DOHH2 (cell line): Measurements from ENCODE around the gene HERC4.

Source experiments
- CTCF ChIP-seq: fragments of 200-600 bp; sonication (generic); IDR thresholded peaks from one replicate; pipeline ENCODE4 v1.5.1; 2014; ENCODE audit warnings: antibody characterized with exemption, mild to moderate bottlenecking, low read depth, low read length; ENCODE audit not compliant: poor library complexity, severe bottlenecking
- EZH2phosphoT487 ChIP-seq: fragments of 200-600 bp; sonication (generic); IDR thresholded peaks from 2 replicates; pipeline ENCODE4 v1.6.1; 2017; ENCODE audit warnings: borderline replicate concordance, mild to moderate bottlenecking, antibody characterized with exemption, low read length, moderate library complexity, mixed read lengths

DNA sequence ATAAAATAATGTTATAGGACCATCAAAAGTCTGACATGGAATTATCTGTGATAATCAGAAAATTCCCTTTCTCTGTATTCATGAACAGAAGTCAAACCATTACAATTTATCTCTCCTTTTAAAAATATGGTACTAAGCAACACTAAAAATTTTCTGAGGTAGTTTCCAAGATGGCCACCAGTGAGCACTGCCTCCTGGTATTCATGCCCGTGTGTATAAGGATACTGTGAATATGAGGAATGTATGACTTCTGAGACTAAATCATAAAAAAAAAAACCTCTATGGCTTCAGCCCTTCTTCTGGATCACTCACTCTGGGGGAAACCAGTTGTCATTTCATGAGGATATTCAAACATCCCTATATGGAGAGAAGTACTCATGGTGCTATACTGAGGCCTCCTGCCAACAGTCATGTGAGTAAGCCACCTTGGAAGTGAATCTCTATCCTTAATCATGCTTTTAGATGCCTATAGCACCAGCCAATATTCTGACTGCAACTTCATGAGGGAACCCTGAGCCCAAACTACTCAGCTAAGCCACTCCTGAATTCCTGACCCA lies 149.6 kb downstream of the HERC4 start:
- TF ChIP-seq CTCF (no peak), EZH2phosphoT487 (no peak)
